ENCODE data around the gene PTPRM.

DNA sequence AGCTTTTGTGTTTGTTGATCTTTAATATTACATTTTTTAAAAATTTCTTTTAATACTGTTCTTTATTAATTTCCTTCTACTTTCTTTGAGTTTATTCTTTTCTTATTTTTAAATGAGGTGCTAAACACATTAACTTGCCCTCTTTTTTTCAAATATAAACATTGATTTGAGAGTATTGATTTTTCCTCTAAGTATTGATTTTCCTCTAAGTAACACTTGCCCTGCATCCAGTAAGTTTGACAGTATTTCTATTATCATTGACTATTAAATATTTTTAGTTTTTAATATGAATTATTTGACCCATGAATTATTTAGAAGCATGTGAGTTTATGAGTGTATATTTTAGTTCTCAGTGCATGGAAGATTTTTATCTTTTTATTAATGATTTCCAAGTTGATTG, 705.1 kb downstream of the PTPRM start:
- TF ChIP-seq, protein P1, sequence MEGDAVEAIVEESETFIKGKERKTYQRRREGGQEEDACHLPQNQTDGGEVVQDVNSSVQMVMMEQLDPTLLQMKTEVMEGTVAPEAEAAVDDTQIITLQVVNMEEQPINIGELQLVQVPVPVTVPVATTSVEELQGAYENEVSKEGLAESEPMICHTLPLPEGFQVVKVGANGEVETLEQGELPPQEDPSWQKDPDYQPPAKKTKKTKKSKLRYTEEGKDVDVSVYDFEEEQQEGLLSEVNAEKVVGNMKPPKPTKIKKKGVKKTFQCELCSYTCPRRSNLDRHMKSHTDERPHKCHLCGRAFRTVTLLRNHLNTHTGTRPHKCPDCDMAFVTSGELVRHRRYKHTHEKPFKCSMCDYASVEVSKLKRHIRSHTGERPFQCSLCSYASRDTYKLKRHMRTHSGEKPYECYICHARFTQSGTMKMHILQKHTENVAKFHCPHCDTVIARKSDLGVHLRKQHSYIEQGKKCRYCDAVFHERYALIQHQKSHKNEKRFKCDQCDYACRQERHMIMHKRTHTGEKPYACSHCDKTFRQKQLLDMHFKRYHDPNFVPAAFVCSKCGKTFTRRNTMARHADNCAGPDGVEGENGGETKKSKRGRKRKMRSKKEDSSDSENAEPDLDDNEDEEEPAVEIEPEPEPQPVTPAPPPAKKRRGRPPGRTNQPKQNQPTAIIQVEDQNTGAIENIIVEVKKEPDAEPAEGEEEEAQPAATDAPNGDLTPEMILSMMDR (IDR thresholded peaks at IDR 0.05), result no peak
- no peak for TF ChIP-seq POLR2A (IDR thresholded peaks at IDR 0.05)
